Neural cell (in vitro differentiated cells): ENCODE results near the gene TMEM131. TPM values are rescaled to one million over a fixed set of nuclear protein-coding genes. Genes with fewer than 3 reads are reported as not detected.

ENCODE experiments used
- H2AFZ ChIP-seq: fragments of 200-600, 300-800 bp; sonication (generic), shearing (Covaris generic); 2 replicates; pipeline ENCODE4 v1.6.0; 2014; ENCODE audit warnings: low read depth, mild to moderate bottlenecking, antibody characterized with exemption, low read length, moderate library complexity
- H3F3A ChIP-seq: fragments of 200-600 bp; shearing (Covaris generic); 2 replicates; pipeline ENCODE4 v1.6.1; 2016; ENCODE audit warnings: mild to moderate bottlenecking, moderate library complexity, mixed read lengths, antibody characterized with exemption, low read length; ENCODE audit not compliant: insufficient read depth, poor library complexity, severe bottlenecking
- H3K27ac ChIP-seq: fragments of 200-600, 300-800 bp; sonication (generic), shearing (Covaris generic); 2 replicates; pipeline ENCODE4 v1.5.1; 2014; ENCODE audit warnings: mild to moderate bottlenecking, low read length, moderate library complexity
- H3K27me3 ChIP-seq: fragments of 300-800, 200-600 bp; sonication (generic), shearing (Covaris generic); 2 replicates; pipeline ENCODE4 v1.6.0; 2014; ENCODE audit warnings: mild to moderate bottlenecking, low read depth, low read length, moderate library complexity; ENCODE audit not compliant: insufficient read depth
- H3K36me3 ChIP-seq: fragments of 300-800, 200-600 bp; sonication (generic), shearing (Covaris generic); 2 replicates; pipeline ENCODE4 v1.5.1; 2014; ENCODE audit warnings: mild to moderate bottlenecking, antibody characterized with exemption, low read length, moderate library complexity; ENCODE audit not compliant: insufficient read depth
- H3K4me2 ChIP-seq: fragments of 300-800, 200-600 bp; sonication (generic), shearing (Covaris generic); 2 replicates; pipeline ENCODE4 v1.6.0; 2014; ENCODE audit warnings: mild to moderate bottlenecking, low read length
- H3K4me3 ChIP-seq: fragments of 300-800, 200-600 bp; sonication (generic), shearing (Covaris generic); 2 replicates; pipeline ENCODE4 v1.5.1; 2014; ENCODE audit warnings: mild to moderate bottlenecking, low read length, moderate library complexity
- H3K79me2 ChIP-seq: fragments of 200-600 bp; shearing (Covaris generic); replicated peaks from 2 replicates; pipeline ENCODE4 v1.6.0; 2014; ENCODE audit warnings: mild to moderate bottlenecking, low read length, moderate library complexity; ENCODE audit not compliant: insufficient read depth
- H3K9ac ChIP-seq: fragments of 300-800, 200-600 bp; sonication (generic), shearing (Covaris generic); 2 replicates; pipeline ENCODE4 v1.6.1; 2016; ENCODE audit warnings: mild to moderate bottlenecking, low read length, mixed read lengths
- H3K9me2 ChIP-seq: fragments of 200-600 bp; shearing (Covaris generic); 2 replicates; pipeline ENCODE4 v1.6.1; 2016; ENCODE audit warnings: mild to moderate bottlenecking, low read length, mixed read lengths; ENCODE audit not compliant: insufficient read depth
- H3K9me3 ChIP-seq: fragments of 200-600, 300-800 bp; sonication (generic), shearing (Covaris generic); 2 replicates; pipeline ENCODE4 v1.6.1; 2016; ENCODE audit warnings: mild to moderate bottlenecking, mixed run types, low read length, moderate library complexity, mixed read lengths
- H4K20me1 ChIP-seq: fragments of 200-600 bp; shearing (Covaris generic); 2 replicates; pipeline ENCODE4 v1.6.1; 2016; ENCODE audit warnings: mild to moderate bottlenecking, mixed run types; ENCODE audit not compliant: insufficient read depth
- CTCF ChIP-seq: fragments of 450-650 bp; IDR thresholded peaks from 2 replicates; pipeline ENCODE4 v1.5.1; 2014; ENCODE audit warnings: antibody characterized with exemption, mild to moderate bottlenecking, moderate library complexity; ENCODE audit not compliant: poor library complexity, severe bottlenecking
- EP300 ChIP-seq: fragments of 450-650 bp; conservative IDR thresholded peaks from 2 replicates; pipeline ENCODE4 v1.6.1; 2014; ENCODE audit warnings: antibody characterized with exemption, mild to moderate bottlenecking, moderate library complexity; ENCODE audit not compliant: poor library complexity, severe bottlenecking
- EZH2 ChIP-seq: fragments of 200-600, 300-800 bp; shearing (Covaris generic), sonication (generic); IDR thresholded peaks from 2 replicates; pipeline ENCODE4 v1.6.1; 2014; ENCODE audit warnings: antibody characterized with exemption, low read length, borderline replicate concordance, mild to moderate bottlenecking; ENCODE audit not compliant: insufficient read depth, poor library complexity, severe bottlenecking
- MXI1 ChIP-seq: fragments of 450-650 bp; conservative IDR thresholded peaks from 2 replicates; pipeline ENCODE4 v1.6.1; 2014; ENCODE audit warnings: antibody characterized with exemption, mild to moderate bottlenecking; ENCODE audit not compliant: poor library complexity, severe bottlenecking
- POLR2AphosphoS5 ChIP-seq: IDR thresholded peaks from 2 replicates; pipeline ENCODE4 v1.6.1; 2012
- RAD21 ChIP-seq: fragments of 450-650 bp; conservative IDR thresholded peaks from 2 replicates; pipeline ENCODE4 v1.6.1; 2014; ENCODE audit warnings: antibody characterized with exemption, mild to moderate bottlenecking, moderate library complexity
- REST ChIP-seq: IDR thresholded peaks from 2 replicates; pipeline ENCODE4 v1.6.1; 2012; ENCODE audit warnings: borderline replicate concordance
- SMC3 ChIP-seq: fragments of 450-650 bp; conservative IDR thresholded peaks from 2 replicates; pipeline ENCODE4 v1.6.1; 2014; ENCODE audit warnings: antibody characterized with exemption, mild to moderate bottlenecking, moderate library complexity; ENCODE audit not compliant: poor library complexity
- TAF1 ChIP-seq: IDR thresholded peaks from 2 replicates; pipeline ENCODE4 v1.6.1; 2012; ENCODE audit warnings: low read depth
- polyA plus RNA-seq: library from polyadenylated mRNA; depleted of rRNA; stranded (reverse); fragments of >200 nt; gene quantifications from 2 replicates; pipeline ENCODE4 v1.2.3, GENCODE V29; 2014

TMEM131 gene
- polyA plus RNA-seq, 1 donor from 2014 or later: 9.6 TPM

- Histone ChIP-seq H3K4me2 (no peak overlapping the region), H4K20me1 (no peaks in the 10 kb centered on the region), H2AFZ (no peak overlapping the region), H3K27ac (no peak overlapping the region), H3K9ac (no peak overlapping the region), H3K9me3 (no peaks in the 10 kb centered on the region), H3K27me3 (no peaks in the 10 kb centered on the region), H3K9me2 (no peaks in the 10 kb centered on the region), H3K36me3 (peaks cover 7% of the 10 kb centered on the region), H3K4me3 (no peak overlapping the region), H3K79me2 (no peaks in the 10 kb centered on the region), H3F3A (no peaks in the 10 kb centered on the region)
- TF ChIP-seq CTCF (no peak), REST (no peak), SMC3 (no peak), EZH2 (no peak), TAF1 (no peak)
Measured at GRCh38 chr2:97763176-97763845, 232.4 kb downstream of the TMEM131 start.

- no peak overlapping the region for H3K9ac ChIP-seq
- no peaks in the 10 kb centered on the region for H3K79me2 ChIP-seq
- H3K36me3 ChIP-seq: peaks cover 7% of the 10 kb centered on the region
- H3K4me2 ChIP-seq: no peak overlapping the region
- no peaks in the 10 kb centered on the region for H3F3A ChIP-seq
- TF ChIP-seq EZH2 (no peak), EP300 (no peak), CTCF (no peak), REST (no peak), SMC3 (no peak), RAD21 (no peak), MXI1 (no peak), TAF1 (no peak), POLR2AphosphoS5 (no peak)
- H3K9me2 ChIP-seq: no peaks in the 10 kb centered on the region
- H3K9me3 ChIP-seq: no peaks in the 10 kb centered on the region
- no peaks in the 10 kb centered on the region for H4K20me1 ChIP-seq
- H3K27ac ChIP-seq: no peak overlapping the region
- no peaks in the 10 kb centered on the region for H3K27me3 ChIP-seq
- no peak overlapping the region for H2AFZ ChIP-seq
- no peak overlapping the region for H3K4me3 ChIP-seq
Measured at GRCh38 chr2:97761192-97761591, 234.6 kb downstream of the TMEM131 start.
